ENCODE data around the gene IFNG-AS1. TPM values are rescaled to one million over a fixed set of nuclear protein-coding genes. Genes with fewer than 3 reads are reported as not detected.

IFNG-AS1 gene
- total and polyA plus RNA-seq, 3 donors from 2014 or later: 0.25 TPM; not detected in 2

DNA sequence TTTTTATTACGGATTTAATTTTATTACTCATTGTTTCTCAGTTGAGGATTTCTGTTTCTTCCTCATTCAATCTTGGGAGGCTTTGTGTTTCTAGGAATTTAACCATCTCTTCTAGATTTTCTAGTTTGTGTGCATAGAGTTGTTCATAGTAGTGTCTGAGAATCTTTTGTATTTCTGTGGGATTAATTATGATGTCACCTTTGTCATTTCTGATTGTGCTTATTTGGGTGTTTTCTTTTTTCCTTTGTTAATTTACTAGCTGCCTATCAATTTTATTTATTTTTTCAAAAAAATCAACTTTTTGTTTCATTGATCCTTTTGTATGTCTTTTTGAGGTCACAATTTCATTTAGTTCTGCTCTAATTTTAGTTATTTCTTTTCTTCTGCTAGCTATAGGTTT lies 75.9 kb downstream of the IFNG-AS1 start:
- intact Hi-C loops (cut with DNase I; ENCODE audit: low total_unique reads): no loop called here
- WGBS, 2 donors: 76 to 81% methylated on average over 1 of the region's 1 CpG
- no peaks in the 10 kb centered on the region for H3K9me3 ChIP-seq

DNA sequence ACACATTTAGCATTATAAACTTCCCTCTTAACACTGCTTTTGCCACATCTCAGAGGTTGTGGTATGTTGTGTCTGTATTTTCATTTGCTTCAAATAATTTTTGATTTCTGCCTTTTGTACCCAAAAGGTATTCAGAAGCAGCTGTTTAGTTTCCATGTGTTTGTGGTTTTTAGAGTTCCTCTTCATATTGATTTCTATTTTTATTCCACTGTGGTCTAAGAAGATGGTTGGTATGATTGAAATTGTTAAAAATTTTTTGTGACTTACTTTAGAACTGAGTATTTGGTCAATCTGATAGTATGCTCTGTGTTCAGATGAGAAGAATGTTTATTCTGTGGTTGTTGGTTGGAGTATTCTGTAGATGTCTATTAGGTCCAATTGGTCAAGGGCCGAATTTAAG lies 76.4 kb downstream of the IFNG-AS1 start:
- no peak for TF ChIP-seq POLR2A (IDR thresholded peaks at IDR 0.05)
- TF ChIP-seq, protein P1, sequence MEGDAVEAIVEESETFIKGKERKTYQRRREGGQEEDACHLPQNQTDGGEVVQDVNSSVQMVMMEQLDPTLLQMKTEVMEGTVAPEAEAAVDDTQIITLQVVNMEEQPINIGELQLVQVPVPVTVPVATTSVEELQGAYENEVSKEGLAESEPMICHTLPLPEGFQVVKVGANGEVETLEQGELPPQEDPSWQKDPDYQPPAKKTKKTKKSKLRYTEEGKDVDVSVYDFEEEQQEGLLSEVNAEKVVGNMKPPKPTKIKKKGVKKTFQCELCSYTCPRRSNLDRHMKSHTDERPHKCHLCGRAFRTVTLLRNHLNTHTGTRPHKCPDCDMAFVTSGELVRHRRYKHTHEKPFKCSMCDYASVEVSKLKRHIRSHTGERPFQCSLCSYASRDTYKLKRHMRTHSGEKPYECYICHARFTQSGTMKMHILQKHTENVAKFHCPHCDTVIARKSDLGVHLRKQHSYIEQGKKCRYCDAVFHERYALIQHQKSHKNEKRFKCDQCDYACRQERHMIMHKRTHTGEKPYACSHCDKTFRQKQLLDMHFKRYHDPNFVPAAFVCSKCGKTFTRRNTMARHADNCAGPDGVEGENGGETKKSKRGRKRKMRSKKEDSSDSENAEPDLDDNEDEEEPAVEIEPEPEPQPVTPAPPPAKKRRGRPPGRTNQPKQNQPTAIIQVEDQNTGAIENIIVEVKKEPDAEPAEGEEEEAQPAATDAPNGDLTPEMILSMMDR (IDR thresholded peaks at IDR 0.05): no peak
- H3K4me1 ChIP-seq: no peaks in the 10 kb centered on the region
- 94 to 100% methylated on average over 1 of the region's 1 CpG for WGBS, 2 donors
- no peak overlapping the region for H3K27ac ChIP-seq
- H3K9me3 ChIP-seq: no peaks in the 10 kb centered on the region
- intact Hi-C loops (cut with DNase I; ENCODE audit: low total_unique reads): no loop called here
- DNase-seq: no peak
- no peaks in the 10 kb centered on the region for H3K27me3 ChIP-seq
- H3K36me3 ChIP-seq (ENCODE audit: low read depth, missing control alignments): no peaks in the 10 kb centered on the region
- no peak overlapping the region for H3K4me3 ChIP-seq

More for the DNA sequence above, 75.9 kb downstream of the IFNG-AS1 start:
- no peak for DNase-seq
- Histone ChIP-seq H3K4me3 (no peak overlapping the region), H3K27me3 (no peaks in the 10 kb centered on the region), H3K4me1 (no peaks in the 10 kb centered on the region), H3K27ac (no peak overlapping the region), H3K36me3 (ENCODE audit: low read depth, missing control alignments) (no peaks in the 10 kb centered on the region)
- TF ChIP-seq POLR2A (IDR thresholded peaks at IDR 0.05): no peak
- TF ChIP-seq, protein P1 (IDR thresholded peaks at IDR 0.05): no peak

DNA sequence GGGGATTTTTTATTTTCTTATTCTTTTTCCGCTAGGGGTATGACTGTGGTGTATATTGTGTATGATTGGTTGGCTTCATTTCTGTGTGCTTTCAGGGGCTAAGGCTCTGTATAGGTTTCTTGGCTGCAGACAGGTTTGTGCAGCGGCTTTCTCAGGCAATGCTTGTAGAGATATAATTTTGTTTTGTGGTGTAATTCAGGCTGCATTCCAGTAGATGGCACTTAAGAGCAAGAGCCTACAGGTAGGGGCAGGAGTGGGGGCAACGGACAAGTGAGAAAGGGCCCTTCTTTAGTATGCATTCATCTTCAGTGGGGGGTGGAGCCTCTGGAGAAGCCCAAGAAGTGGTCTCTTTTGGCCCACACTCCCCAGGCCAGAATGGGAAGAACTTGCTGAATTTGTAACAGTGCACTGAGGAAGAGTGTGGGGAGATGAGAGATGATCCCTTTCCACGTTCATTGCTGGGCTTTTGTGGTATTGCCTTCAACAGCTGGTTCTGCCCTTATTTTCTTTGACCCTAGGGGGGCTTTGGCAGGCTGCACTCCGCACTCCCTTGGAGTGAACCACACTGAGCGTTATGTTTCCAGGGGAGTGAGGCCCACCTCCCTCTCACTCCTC lies 78.6 kb downstream of the IFNG-AS1 start:
- WGBS, 2 donors: 83 to 86% methylated on average over 5 to 6 of the region's 6 CpGs
- H3K4me1 ChIP-seq: no peaks in the 10 kb centered on the region
- H3K9me3 ChIP-seq: no peaks in the 10 kb centered on the region
- H3K27me3 ChIP-seq: no peaks in the 10 kb centered on the region
- no peak for DNase-seq
- no peaks in the 10 kb centered on the region for H3K36me3 ChIP-seq (ENCODE audit: low read depth, missing control alignments)
- intact Hi-C loops (cut with DNase I; ENCODE audit: low total_unique reads): no loop called here
- no peak overlapping the region for H3K27ac ChIP-seq
- H3K4me3 ChIP-seq: no peak overlapping the region
- TF ChIP-seq, protein P1 (IDR thresholded peaks at IDR 0.05): no peak
- TF ChIP-seq POLR2A (IDR thresholded peaks at IDR 0.05): no peak

DNA sequence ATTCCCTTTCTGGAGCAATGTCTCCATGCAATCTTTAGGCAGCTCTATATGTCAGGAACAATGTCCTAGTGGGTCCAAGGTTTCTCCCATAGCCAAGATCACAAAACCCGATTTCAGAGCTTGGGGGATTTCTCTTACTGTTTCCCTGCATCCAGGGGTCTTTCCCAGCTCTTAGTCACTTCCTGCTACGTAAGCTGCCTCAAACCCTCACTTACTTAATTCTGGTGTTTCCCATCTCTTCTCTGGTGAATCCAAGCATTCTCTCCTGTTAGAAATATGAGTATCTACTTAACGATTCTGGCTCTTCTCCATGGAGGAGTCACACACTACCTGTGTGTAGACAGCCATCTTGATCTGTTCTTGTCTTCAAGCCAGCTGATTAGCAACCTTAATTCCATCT lies 80.0 kb downstream of the IFNG-AS1 start:
- Histone ChIP-seq H3K27me3 (no peaks in the 10 kb centered on the region), H3K27ac (no peak overlapping the region), H3K4me1 (no peaks in the 10 kb centered on the region), H3K36me3 (ENCODE audit: low read depth, missing control alignments) (no peaks in the 10 kb centered on the region), H3K4me3 (no peak overlapping the region), H3K9me3 (no peaks in the 10 kb centered on the region)
- intact Hi-C loops (cut with DNase I; ENCODE audit: low total_unique reads): no loop called here
- no peak for TF ChIP-seq POLR2A (IDR thresholded peaks at IDR 0.05)
- TF ChIP-seq, protein P1 (IDR thresholded peaks at IDR 0.05): no peak
- no peak for DNase-seq
- WGBS, 2 donors: 88 to 90% methylated on average over 3 of the region's 3 CpGs

Small RNA genes lying within 50 kb of the gene (small RNA-seq; reads per million reads assigned to genes)
- 0 to 0.18 reads per million in 2 donors for gene AC005294.1
- gene RPL39P28: 0 reads per million in 2 donors

Other genes with a start within 250 kb of the IFNG-AS1 start
- gene IFNG, start 170.3 kb downstream of the IFNG-AS1 start, total RNA-seq: not detected
- gene IFNG, start 170.3 kb downstream of the IFNG-AS1 start, polyA plus RNA-seq (ENCODE audit: insufficient read depth, low read depth, low replicate concordance): 0.26 TPM
- not detected for gene IL26, start 236.4 kb downstream of the IFNG-AS1 start, total RNA-seq
- not detected for gene IL26, start 236.4 kb downstream of the IFNG-AS1 start, polyA plus RNA-seq (ENCODE audit: insufficient read depth, low read depth, low replicate concordance)